Neutrophil (primary cell): ENCODE data around the gene PEAK1.

Experiments
- H3K27ac ChIP-seq: fragments of 200-600 bp; sonication (generic); 2 replicates; pipeline ENCODE4 v1.5.1; 2016; ENCODE audit warnings: mild to moderate bottlenecking, moderate library complexity
- H3K27me3 ChIP-seq: fragments of 200-600 bp; sonication (generic); 2 replicates; pipeline ENCODE4 v1.6.0; 2016; ENCODE audit warnings: mild to moderate bottlenecking
- H3K36me3 ChIP-seq: fragments of 200-600 bp; sonication (generic); 2 replicates; pipeline ENCODE4 v1.5.1; 2017
- H3K4me1 ChIP-seq, 2 experiments: fragments of 200-600 bp in 1 of 2; sonication (generic) in 1 of 2; 1 replicate in 1 of 2; 2 replicates in 1 of 2; pipeline versions ENCODE4 v1.5.1 to v1.6.1; 2013 to 2016; ENCODE audit warnings: low read depth in 1 of 2, low read length in 1 of 2, mild to moderate bottlenecking in 1 of 2, moderate library complexity in 1 of 2; ENCODE audit not compliant: control insufficient read depth in 1 of 2, insufficient read depth in 1 of 2
- H3K4me3 ChIP-seq, 2 experiments: fragments of 200-600 bp in 1 of 2; sonication (generic) in 1 of 2; 1 replicate in 1 of 2; 2 replicates in 1 of 2; pipeline ENCODE4 v1.5.1; 2013 to 2016; ENCODE audit warnings: low read depth in 1 of 2, low read length in 1 of 2, mild to moderate bottlenecking in 1 of 2, moderate library complexity in 1 of 2
- H3K9me3 ChIP-seq: fragments of 200-600 bp; sonication (generic); 2 replicates; pipeline ENCODE4 v1.5.1; 2016
- CTCF ChIP-seq: fragments of 200-600 bp; sonication (generic); IDR thresholded peaks from 2 replicates; pipeline ENCODE4 v1.5.1; 2016; ENCODE audit warnings: antibody characterized with exemption

Gene PEAK1

DNA sequence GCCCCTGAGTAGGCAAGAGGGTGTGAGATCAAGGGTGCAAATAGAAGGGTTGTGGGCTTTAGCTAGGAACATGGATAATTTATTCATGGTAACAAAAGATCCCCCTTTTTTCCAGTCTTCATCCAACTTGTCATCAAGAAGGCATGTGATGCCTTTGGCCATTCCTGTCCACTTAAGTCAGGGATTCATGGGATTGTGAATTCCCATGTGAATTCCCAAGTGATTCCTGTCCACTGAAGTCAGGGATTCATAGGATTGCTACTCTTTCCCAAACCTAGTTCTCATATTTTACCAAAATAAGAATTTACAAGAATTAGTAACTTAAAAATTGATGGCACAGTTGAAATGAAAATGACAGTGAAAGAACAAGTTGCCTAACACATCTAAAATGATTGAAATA is 41.6 kb upstream of the PEAK1 start:
- H3K27ac ChIP-seq, result no peak overlapping the region
- TF ChIP-seq CTCF, result no peak
- H3K4me3 ChIP-seq, result no peak overlapping the region
- no peaks in the 10 kb centered on the region for H3K4me1 ChIP-seq
- H3K27me3 ChIP-seq, result no peaks in the 10 kb centered on the region
- H3K9me3 ChIP-seq, result no peaks in the 10 kb centered on the region
- peaks cover 40% of the 10 kb centered on the region for H3K36me3 ChIP-seq

- Histone ChIP-seq H3K9me3 (no peaks in the 10 kb centered on the region), H3K36me3 (peaks cover 19% of the 10 kb centered on the region), H3K27ac (no peak overlapping the region), H3K27me3 (no peaks in the 10 kb centered on the region), H3K4me1 (no peaks in the 10 kb centered on the region), H3K4me3 (no peak overlapping the region)
- TF ChIP-seq CTCF, result no peak
These were observed 39.1 kb upstream of the PEAK1 start for GRCh38 chr15:77459031-77459430.

DNA sequence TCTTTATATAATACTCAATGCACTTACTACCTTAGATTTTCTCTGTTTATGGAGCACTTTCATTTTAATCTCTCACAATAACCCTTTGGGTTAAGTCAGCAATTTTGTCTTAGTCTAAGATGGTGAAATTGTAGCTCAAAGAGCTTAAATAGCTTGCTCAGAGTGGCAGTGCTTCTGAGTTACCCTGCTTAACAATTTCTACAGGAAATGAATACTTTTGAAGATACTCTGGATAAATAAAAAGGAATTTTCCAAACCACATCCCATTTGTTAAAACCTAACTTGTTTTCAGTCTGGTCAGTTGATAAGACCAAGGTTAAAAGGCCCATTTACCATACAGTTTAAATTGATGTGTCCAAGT is 38.0 kb upstream of the PEAK1 start:
- Histone ChIP-seq H3K27ac (no peak overlapping the region), H3K36me3 (peaks cover 9% of the 10 kb centered on the region), H3K4me1 (no peaks in the 10 kb centered on the region), H3K4me3 (no peak overlapping the region), H3K9me3 (no peaks in the 10 kb centered on the region), H3K27me3 (no peaks in the 10 kb centered on the region)
- no peak for TF ChIP-seq CTCF

DNA sequence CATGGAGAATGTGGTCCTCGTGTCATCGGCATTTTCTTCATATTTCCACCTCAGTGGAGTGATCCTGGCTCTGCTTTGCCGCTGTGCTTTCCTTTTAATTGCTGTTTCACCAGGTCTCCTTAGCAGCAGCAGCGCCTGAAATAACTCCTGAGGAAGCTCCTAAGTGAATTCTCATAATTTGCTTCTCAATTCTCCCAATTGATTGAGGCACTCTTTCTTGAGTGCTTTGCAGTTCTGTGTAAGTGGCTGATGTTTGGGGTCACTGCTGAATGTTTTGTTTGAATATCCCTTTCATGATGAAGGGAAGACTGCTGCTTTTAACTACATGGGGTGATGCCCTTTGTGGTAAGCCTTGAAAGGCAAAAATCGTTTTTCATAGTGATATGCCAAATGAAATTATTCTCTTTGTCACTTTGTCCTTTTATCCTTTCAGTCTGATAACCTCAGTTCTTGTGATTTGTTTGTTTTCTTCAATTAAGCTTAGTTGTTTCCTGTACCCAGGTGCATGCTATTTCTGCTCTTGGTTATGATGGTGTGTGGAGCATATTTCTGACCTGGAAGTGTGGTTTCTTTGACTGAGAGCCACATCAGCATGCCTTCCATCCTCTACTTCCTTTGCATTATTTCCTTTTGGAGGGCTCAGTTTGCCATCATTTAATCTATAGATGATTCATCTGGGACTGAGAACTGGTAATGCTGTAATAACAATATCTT is 37.4 kb upstream of the PEAK1 start:
- H3K4me3 ChIP-seq, result no peak overlapping the region
- H3K27me3 ChIP-seq, result no peaks in the 10 kb centered on the region
- H3K9me3 ChIP-seq, result no peaks in the 10 kb centered on the region
- no peaks in the 10 kb centered on the region for H3K4me1 ChIP-seq
- no peak overlapping the region for H3K27ac ChIP-seq
- no peak for TF ChIP-seq CTCF
- peaks cover 9% of the 10 kb centered on the region for H3K36me3 ChIP-seq

GRCh38 chr15:77456746-77457145 is 36.8 kb upstream of the PEAK1 start:
- Histone ChIP-seq H3K27ac (no peak overlapping the region), H3K4me3 (no peak overlapping the region), H3K27me3 (no peaks in the 10 kb centered on the region), H3K4me1 (no peaks in the 10 kb centered on the region), H3K36me3 (peaks cover 9% of the 10 kb centered on the region), H3K9me3 (no peaks in the 10 kb centered on the region)
- no peak for TF ChIP-seq CTCF
